Activated naive CD4-positive, alpha-beta T cell treated with anti-CD3 and anti-CD28 coated beads, Interleukin-2, amount 50 U/mL, for 24 hours (primary cell): ENCODE data around the gene PIERCE2.
"Not testable (repeated sequence)": the region's sequence is repeated elsewhere in the genome, so short reads cannot be mapped to it uniquely, and the experiment has no call there.

Source experiments
- H3K27ac Mint-ChIP-seq: one replicate; pipeline ENCODE4 v1.8.0; 2021; ENCODE audit warnings: mild to moderate bottlenecking, mixed read lengths
- H3K27me3 Mint-ChIP-seq: one replicate; pipeline ENCODE4 v1.8.0; 2021; ENCODE audit warnings: mixed read lengths
- H3K36me3 Mint-ChIP-seq: one replicate; pipeline ENCODE4 v1.8.0; 2021; ENCODE audit warnings: mixed read lengths
- H3K4me1 Mint-ChIP-seq: one replicate; pipeline ENCODE4 v1.8.0; 2021; ENCODE audit warnings: mixed read lengths
- H3K4me3 Mint-ChIP-seq: one replicate; pipeline ENCODE4 v1.8.0; 2021; ENCODE audit warnings: mild to moderate bottlenecking, mixed read lengths
- H3K9me3 Mint-ChIP-seq: one replicate; pipeline ENCODE4 v1.8.0; 2021; ENCODE audit warnings: mixed read lengths

PIERCE2 gene

DNA sequence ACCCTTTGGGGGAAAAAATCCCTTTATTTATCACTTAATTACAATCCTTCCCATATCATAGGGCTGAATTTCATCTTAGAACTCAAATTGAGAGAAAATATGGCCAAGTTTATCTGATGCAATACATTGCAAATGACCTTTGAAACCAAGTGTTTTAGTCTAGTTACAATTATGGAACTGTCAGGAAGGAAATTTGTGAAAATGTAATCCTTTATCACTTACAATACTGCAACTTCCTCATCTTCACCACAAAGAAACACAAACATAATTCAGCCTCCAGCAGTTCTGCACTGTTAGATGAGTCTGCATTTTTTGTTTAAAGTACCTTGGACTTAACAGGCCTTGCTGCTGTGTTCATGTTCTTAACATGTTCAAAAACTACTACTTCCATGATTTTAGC, 4.8 kb upstream of the PIERCE2 start:
- Mint-ChIP-seq H3K9me3 (no peaks in the 10 kb centered on the region), H3K27me3 (no peaks in the 10 kb centered on the region), H3K4me1 (peaks cover 45% of the 10 kb centered on the region), H3K4me3 (no peak overlapping the region), H3K36me3 (peaks cover 4% of the 10 kb centered on the region), H3K27ac (peak overlapping the region; percentile 66)

DNA sequence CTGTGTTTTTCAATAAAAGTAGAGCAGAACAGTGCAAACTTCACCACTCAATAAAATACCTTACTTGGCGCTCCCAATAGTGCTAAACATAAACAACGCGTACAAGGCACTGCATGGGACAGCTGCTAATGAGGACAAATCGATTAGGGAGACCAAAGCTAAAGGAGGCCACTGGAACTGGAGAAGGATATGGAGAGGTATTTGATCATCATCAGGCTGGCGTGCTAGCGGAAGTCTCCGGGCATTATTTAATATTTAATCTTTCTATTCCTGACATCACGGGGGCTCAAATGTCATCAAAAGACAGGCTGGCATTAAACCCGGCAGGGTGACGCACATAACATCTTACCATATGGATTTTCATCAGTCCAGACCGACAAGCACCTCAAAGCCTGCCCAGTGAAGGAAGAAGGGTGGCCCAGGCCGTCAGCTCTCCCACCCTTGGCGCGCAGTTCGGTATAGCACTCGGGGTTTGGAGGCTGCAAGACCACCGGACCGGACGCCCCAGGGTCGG, 740 bp upstream of the PIERCE2 start:
- H3K4me1 Mint-ChIP-seq: peaks cover 33% of the 10 kb centered on the region
- no peaks in the 10 kb centered on the region for H3K9me3 Mint-ChIP-seq
- peak overlapping the region; percentile 86 for H3K27ac Mint-ChIP-seq
- H3K27me3 Mint-ChIP-seq: no peaks in the 10 kb centered on the region
- H3K36me3 Mint-ChIP-seq: no peaks in the 10 kb centered on the region
- peak overlapping the region; percentile 95 for H3K4me3 Mint-ChIP-seq

DNA sequence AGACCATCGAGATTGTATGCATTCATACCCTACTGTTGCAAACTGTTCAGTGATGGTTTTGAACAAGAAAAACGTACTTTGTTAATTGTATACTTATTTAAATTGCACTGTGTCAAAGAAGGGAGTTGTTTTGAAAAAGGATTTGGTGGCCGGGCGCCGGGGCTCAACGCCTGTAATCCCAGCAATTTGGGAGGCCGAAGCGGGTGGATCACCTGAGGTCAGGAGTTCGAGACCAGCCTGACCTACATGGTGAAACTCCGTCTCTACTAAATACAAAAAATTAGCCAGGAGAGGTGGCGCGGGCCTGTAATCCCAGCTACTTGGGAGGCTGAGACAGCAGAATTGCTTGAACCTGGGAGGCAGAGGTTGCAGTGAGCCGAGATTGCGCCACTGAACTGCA, 681 bp downstream of the PIERCE2 start:
- H3K36me3 Mint-ChIP-seq, H3K27ac Mint-ChIP-seq, H3K9me3 Mint-ChIP-seq, H3K27me3 Mint-ChIP-seq: not testable (repeated sequence)
- Mint-ChIP-seq H3K4me1 (peaks cover 19% of the 10 kb centered on the region), H3K4me3 (peak overlapping the region; percentile 95)

DNA sequence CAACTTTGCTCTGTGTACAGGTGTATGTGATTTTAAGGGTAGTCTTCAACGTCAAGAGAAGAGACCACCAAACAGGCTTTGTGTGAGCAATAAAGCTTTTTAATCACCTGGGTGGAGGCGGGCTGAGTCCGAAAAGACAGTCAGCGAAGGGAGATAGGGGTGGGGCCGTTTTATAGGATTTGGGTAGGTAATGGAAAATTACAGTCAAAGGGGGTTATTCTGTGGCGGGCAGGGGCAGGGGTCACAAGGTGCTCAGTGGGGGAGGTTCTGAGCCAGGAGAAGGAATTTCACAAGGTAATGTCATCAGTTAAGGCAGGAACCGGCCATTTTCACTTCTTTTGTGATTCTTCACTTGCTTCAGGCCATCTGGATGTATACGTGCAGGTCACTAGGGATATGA, 9.4 kb downstream of the PIERCE2 start:
- not testable (repeated sequence) for H3K27ac Mint-ChIP-seq, H3K9me3 Mint-ChIP-seq, H3K36me3 Mint-ChIP-seq, H3K4me1 Mint-ChIP-seq, H3K4me3 Mint-ChIP-seq, H3K27me3 Mint-ChIP-seq

DNA sequence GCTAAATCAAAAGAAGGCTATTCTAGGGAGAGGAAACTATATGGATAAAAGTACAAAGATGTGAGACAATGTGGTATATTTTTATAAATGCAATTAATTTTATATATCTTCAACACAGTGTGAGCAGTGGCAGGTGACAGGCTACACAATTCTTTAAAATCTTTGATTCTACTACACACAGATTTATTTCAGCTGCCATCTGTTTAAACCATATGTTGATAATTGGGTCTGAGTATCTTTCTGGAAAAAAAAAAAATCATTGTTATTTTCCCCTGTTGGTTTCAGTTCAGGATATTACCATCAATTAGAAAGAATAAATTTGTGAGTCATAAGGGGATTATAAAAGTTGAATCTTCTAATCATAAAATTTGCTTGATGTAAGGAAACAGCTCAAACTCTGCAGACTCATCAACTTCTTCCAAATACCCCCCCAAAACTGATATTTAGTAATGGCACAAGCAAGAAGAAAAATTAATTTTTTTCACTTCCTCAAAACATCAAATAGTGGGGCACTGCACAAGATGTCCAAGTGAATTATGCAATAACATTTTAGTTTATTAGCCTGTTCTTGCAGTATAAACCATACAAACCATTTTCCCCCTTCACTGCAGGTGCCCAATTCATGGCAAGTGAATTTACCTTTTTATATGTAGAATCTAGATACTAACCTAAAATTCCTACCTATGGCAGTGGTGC, 12.0 kb downstream of the PIERCE2 start:
- Mint-ChIP-seq H3K4me1 (no peaks in the 10 kb centered on the region), H3K27ac (no peak overlapping the region), H3K4me3 (no peak overlapping the region), H3K9me3 (no peaks in the 10 kb centered on the region), H3K27me3 (no peaks in the 10 kb centered on the region), H3K36me3 (no peaks in the 10 kb centered on the region)

DNA sequence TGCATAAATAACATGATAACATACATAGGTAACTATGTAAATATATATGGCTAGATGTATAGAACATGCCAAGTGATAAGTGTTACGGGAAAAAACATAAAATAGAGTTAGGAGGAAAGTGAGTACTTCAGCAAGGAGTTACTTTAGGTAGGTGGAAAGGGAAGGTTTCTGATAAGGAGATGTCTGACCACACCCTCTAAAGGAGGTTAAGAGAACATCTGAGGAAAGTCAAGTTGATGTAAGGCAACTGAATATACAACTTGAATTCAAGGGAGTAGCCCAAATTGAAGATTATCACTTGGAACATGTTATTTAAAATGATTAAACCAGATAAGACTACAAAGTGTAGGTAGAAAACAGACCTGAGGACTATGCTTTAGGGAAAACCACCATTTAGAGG, 13.8 kb downstream of the PIERCE2 start:
- Mint-ChIP-seq H3K4me3 (no peak overlapping the region), H3K4me1 (no peaks in the 10 kb centered on the region), H3K36me3 (no peaks in the 10 kb centered on the region), H3K27me3 (no peaks in the 10 kb centered on the region), H3K27ac (no peak overlapping the region), H3K9me3 (no peaks in the 10 kb centered on the region)

DNA sequence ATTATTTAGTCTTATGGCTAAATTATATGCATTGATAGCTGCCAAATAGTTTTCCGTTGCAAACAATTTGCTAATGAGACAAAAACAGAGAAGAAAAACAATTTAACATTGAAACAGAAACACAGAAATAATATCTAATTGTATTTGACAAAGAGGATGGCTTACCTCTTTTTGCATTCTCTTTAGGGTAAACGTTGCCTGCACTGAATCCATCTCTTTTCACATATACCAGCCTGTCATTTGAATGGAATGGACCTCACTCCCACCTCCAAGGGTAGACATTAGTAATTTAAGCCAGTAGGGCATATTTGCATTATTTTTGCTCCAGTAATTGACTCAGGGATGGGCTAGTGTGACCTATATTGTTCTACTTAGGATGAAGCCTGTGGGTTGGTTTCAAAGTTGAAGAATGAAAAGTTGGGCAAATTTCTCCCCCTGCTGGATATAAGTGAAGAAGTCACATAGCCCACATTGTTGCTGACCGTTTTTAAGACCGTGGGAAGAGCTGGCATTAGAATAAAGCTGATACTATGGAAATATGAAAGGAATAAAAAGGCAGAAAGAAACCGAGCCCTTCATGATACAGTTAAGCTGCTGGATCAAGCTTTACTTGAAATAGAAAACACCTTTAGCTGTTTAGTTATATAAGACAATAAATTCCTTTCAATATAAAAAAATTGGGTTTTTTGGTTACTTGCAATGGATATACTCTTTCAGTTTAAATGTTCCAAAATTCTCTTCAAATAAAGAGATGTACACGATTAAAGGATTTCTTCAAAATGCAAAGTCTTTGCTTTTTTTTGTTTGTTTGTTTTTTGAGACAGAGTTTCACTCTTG, 26.9 kb downstream of the PIERCE2 start:
- H3K27me3 Mint-ChIP-seq: no peaks in the 10 kb centered on the region
- no peaks in the 10 kb centered on the region for H3K36me3 Mint-ChIP-seq
- H3K27ac Mint-ChIP-seq: no peak overlapping the region
- no peak overlapping the region for H3K4me3 Mint-ChIP-seq
- no peaks in the 10 kb centered on the region for H3K9me3 Mint-ChIP-seq
- peaks cover 5% of the 10 kb centered on the region for H3K4me1 Mint-ChIP-seq

DNA sequence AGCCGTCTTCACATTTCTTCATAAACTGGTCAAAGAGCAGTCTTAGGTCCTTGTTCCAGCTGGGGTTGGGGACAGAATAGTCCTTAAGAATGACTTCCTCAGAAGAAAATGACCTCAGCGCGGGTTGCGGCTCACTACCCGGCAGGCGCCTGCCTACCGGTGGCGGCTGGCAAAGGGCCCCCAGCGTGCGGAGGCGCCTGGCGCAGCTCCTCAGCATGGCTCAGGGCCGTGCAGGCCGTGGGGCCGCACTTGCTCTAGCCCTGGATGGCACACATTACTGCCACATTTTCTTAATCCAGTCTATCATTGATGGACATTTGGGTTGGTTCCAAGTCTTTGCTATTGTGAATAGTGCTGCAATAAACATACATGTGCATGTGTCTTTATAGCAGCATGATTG, 34.8 kb downstream of the PIERCE2 start:
- not testable (repeated sequence) for H3K4me3 Mint-ChIP-seq, H3K36me3 Mint-ChIP-seq

DNA sequence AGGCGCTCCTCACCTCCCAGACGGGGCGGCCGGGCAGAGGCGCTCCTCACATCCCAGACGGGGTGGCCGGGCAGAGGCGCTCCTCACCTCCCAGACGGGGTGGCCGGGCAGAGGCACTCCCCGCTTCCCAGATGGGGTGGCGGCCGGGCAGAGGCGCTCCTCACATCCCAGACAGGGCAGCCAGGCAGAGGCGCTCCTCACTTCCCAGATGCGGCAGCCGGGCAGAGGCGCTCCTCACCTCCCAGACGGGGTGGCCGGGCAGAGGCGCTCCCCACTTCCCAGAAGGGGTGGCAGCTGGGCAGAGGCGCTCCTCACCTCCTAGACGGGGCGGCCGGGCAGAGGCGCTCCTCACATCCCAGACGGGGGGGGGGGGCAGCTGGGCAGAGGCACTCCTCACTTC, 37.6 kb downstream of the PIERCE2 start:
- H3K27ac Mint-ChIP-seq, H3K4me1 Mint-ChIP-seq, H3K4me3 Mint-ChIP-seq, H3K27me3 Mint-ChIP-seq, H3K9me3 Mint-ChIP-seq, H3K36me3 Mint-ChIP-seq: not testable (repeated sequence)

More for the DNA sequence above, 34.8 kb downstream of the PIERCE2 start:
- not testable (repeated sequence) for H3K27ac Mint-ChIP-seq, H3K4me1 Mint-ChIP-seq, H3K27me3 Mint-ChIP-seq, H3K9me3 Mint-ChIP-seq

DNA sequence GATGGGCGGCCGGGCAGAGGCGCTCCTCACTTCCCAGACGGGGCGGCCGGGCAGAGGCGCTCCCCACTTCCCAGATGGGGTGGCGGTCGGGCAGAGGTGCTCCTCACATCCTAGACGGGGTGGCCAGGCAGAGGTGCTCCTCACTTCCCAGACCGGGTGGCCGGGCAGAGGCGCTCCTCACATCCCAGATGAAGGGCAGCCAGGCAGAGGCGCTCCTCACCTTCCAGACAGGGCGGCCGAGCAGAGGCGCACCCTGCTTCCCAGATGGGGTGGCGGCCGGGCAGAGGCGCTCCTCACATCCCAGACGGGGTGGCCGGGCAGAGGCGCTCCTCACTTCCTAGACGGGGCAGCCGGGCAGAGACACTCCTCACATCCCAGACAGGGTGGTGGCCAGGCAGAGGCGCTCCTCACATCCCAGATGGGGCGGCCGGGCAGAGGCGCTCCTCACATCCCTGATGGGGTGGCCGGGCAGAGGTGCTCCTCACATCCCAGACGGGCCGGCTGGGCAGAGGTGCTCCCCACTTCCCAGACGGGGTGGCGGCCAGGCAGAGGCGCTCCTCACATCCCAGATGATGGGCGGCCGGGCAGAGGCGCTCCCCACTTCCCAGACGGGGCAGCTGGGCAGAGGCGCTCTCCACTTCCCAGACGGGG, 38.2 kb downstream of the PIERCE2 start:
- H3K27ac Mint-ChIP-seq, H3K36me3 Mint-ChIP-seq, H3K4me3 Mint-ChIP-seq, H3K4me1 Mint-ChIP-seq, H3K9me3 Mint-ChIP-seq, H3K27me3 Mint-ChIP-seq: not testable (repeated sequence)

DNA sequence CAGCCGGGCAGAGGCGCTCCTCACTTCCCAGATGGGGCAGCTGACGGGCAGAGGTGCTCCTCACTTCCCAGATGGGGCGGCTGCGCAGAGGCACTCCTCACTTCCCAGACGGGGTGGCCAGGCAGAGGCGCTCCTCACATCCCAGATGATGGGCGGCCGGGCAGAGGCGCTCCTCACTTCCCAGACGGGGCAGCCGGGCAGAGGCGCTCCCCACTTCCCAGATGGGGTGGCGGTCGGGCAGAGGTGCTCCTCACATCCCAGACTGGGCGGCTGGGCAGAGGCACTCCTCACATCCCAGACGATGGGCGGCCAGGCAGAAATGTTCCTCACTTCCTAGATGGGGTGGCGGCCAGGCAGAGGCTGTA, 38.7 kb downstream of the PIERCE2 start:
- not testable (repeated sequence) for H3K4me3 Mint-ChIP-seq, H3K27me3 Mint-ChIP-seq, H3K36me3 Mint-ChIP-seq, H3K9me3 Mint-ChIP-seq, H3K27ac Mint-ChIP-seq, H3K4me1 Mint-ChIP-seq

DNA sequence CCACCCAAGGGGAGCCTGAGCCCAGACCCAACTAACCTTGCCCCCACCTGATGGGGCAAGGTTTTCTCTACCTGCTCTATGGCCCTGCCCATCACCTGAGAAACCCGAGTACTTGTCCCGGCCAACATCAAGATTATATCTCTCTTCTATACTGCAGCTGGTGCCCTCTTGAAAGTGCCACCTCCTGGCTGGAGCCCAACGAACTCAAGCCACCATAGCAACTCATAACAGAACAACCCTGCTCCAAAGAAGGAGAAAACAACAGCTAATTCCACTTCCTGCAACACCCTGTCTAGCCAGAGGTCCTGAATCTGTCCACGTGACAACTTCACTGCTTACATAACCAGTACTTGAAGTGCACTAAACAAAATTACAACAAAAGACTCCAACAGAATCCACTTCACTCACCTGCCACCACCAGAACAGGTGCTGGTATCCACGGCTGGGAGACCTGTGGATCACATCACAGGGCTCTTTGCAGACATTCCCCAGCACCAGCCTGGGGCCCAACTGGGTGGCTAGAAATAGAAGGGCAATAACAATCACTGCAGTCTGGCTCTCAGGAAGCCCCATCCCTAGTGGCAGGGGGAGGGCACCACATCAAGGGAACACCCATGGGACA, 49.2 kb downstream of the PIERCE2 start:
- H3K9me3 Mint-ChIP-seq: peaks cover 4% of the 10 kb centered on the region
- H3K36me3 Mint-ChIP-seq: peaks cover 2% of the 10 kb centered on the region
- no peak overlapping the region for H3K27ac Mint-ChIP-seq
- no peak overlapping the region for H3K4me3 Mint-ChIP-seq
- H3K27me3 Mint-ChIP-seq: peaks cover 5% of the 10 kb centered on the region
- H3K4me1 Mint-ChIP-seq: no peaks in the 10 kb centered on the region

DNA sequence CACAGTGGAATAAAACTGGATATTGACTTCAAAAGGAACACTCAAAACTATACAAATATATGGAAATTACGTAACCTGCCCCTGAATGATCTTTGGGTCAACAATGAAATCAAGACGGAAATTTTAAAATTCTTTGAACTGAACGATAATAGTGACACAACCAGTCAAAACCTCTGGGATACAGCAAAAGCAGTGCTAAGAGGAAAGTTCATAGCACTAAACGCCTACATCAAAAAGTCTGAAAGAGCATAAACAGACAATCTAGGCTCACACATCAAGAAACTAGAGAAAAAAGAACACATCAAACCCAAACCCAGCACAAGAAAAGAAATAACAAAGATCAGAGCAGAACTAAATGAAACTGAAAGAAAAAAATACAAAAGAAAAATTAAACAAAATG, 53.2 kb downstream of the PIERCE2 start:
- Mint-ChIP-seq H3K4me1 (no peaks in the 10 kb centered on the region), H3K27ac (no peak overlapping the region), H3K36me3 (peaks cover 2% of the 10 kb centered on the region), H3K9me3 (peaks cover 4% of the 10 kb centered on the region), H3K4me3 (no peak overlapping the region), H3K27me3 (peaks cover 2% of the 10 kb centered on the region)

DNA sequence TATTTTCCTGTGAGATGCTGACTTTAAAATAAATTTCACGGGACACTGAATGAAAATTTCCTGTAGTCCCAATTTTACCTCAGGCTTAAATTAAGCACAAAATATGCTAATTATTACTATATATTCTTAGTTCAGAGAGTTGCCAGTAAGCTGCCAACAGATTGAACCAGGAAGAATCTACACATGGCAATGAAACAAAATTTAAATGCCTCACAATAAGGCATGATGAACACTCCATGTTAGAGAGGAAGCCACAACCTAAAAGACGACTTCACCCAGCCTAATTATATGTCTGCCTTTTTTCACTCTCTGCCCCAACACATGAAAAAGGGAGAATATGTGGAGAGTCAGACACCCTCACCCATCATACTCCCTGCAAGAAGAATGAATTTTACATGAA, 60.0 kb downstream of the PIERCE2 start:
- Mint-ChIP-seq H3K4me1 (no peaks in the 10 kb centered on the region), H3K27me3 (peaks cover 1% of the 10 kb centered on the region), H3K27ac (no peak overlapping the region), H3K4me3 (no peak overlapping the region), H3K36me3 (no peaks in the 10 kb centered on the region), H3K9me3 (no peaks in the 10 kb centered on the region)
